ENCODE data around the gene BRPF1.

The BRPF1 gene

GRCh38 chr3:9718118-9718517, 13.4 kb upstream of the BRPF1 start:
- TF ChIP-seq EP300 (IDR thresholded peaks at IDR 0.05; ENCODE audit: borderline replicate concordance) = no peak
- no peak for TF ChIP-seq USF1 (IDR thresholded peaks at IDR 0.05)
- no peak for TF ChIP-seq TEAD4 (IDR thresholded peaks at IDR 0.05)
- no peak for TF ChIP-seq CEBPB (IDR thresholded peaks at IDR 0.05)

- TF ChIP-seq YY1 (IDR thresholded peaks at IDR 0.05; ENCODE audit: low read depth) = no peak
- TF ChIP-seq MAX (IDR thresholded peaks at IDR 0.05) = no peak
- no peak for TF ChIP-seq CREB1 (IDR thresholded peaks at IDR 0.05; ENCODE audit: low read depth)
- TF ChIP-seq NFIC (IDR thresholded peaks at IDR 0.05) = no peak
- TF ChIP-seq USF1 (IDR thresholded peaks at IDR 0.05) = no peak
- no peak for TF ChIP-seq CEBPB (IDR thresholded peaks at IDR 0.05)
- TF ChIP-seq TAF1 (IDR thresholded peaks at IDR 0.05; ENCODE audit: low read depth) = no peak
- no peak for TF ChIP-seq EGR1 (IDR thresholded peaks at IDR 0.05)
- no peak for TF ChIP-seq TCF12 (IDR thresholded peaks at IDR 0.05; ENCODE audit: low read depth)
- no peak for TF ChIP-seq FOXM1 (IDR thresholded peaks at IDR 0.05; ENCODE audit: borderline replicate concordance, low read depth)
- no peak for TF ChIP-seq TEAD4 (IDR thresholded peaks at IDR 0.05)
These were observed 10.4 kb upstream of the BRPF1 start for GRCh38 chr3:9721015-9721699.

- no peak for TF ChIP-seq TCF12 (IDR thresholded peaks at IDR 0.05; ENCODE audit: low read depth)
- no peak for TF ChIP-seq EP300 (IDR thresholded peaks at IDR 0.05; ENCODE audit: borderline replicate concordance)
- no peak for TF ChIP-seq ZBTB7A (IDR thresholded peaks at IDR 0.05; ENCODE audit: low read depth)
- TF ChIP-seq USF1 (IDR thresholded peaks at IDR 0.05) = no peak
- no peak for TF ChIP-seq TAF1 (IDR thresholded peaks at IDR 0.05; ENCODE audit: low read depth)
- no peak for TF ChIP-seq YY1 (IDR thresholded peaks at IDR 0.05; ENCODE audit: low read depth)
- no peak for TF ChIP-seq TEAD4 (IDR thresholded peaks at IDR 0.05)
- no peak for TF ChIP-seq CREB1 (IDR thresholded peaks at IDR 0.05; ENCODE audit: low read depth)
- TF ChIP-seq MAX (IDR thresholded peaks at IDR 0.05) = no peak
- TF ChIP-seq FOXM1 (IDR thresholded peaks at IDR 0.05; ENCODE audit: borderline replicate concordance, low read depth) = no peak
- TF ChIP-seq REST (IDR thresholded peaks at IDR 0.05; ENCODE audit: low read depth) = no peak
- TF ChIP-seq RAD21 (IDR thresholded peaks at IDR 0.05; ENCODE audit: low read depth) = no peak
- TF ChIP-seq EGR1 (IDR thresholded peaks at IDR 0.05) = no peak
- no peak for TF ChIP-seq CEBPB (IDR thresholded peaks at IDR 0.05)
- TF ChIP-seq NFIC (IDR thresholded peaks at IDR 0.05) = no peak
These were observed 9.9 kb upstream of the BRPF1 start for GRCh38 chr3:9721700-9722060.

GRCh38 chr3:9725775-9726515, 5.6 kb upstream of the BRPF1 start:
- TF ChIP-seq ZBTB7A (IDR thresholded peaks at IDR 0.05; ENCODE audit: low read depth) = no peak
- no peak for TF ChIP-seq REST (IDR thresholded peaks at IDR 0.05; ENCODE audit: low read depth)
- no peak for TF ChIP-seq TEAD4 (IDR thresholded peaks at IDR 0.05)
- TF ChIP-seq NFIC (IDR thresholded peaks at IDR 0.05) = no peak
- no peak for TF ChIP-seq TCF12 (IDR thresholded peaks at IDR 0.05; ENCODE audit: low read depth)
- TF ChIP-seq EP300 (IDR thresholded peaks at IDR 0.05; ENCODE audit: borderline replicate concordance) = no peak
- no peak for TF ChIP-seq CEBPB (IDR thresholded peaks at IDR 0.05)
- TF ChIP-seq TAF1 (IDR thresholded peaks at IDR 0.05; ENCODE audit: low read depth) = no peak
- no peak for TF ChIP-seq FOXM1 (IDR thresholded peaks at IDR 0.05; ENCODE audit: borderline replicate concordance, low read depth)
- TF ChIP-seq EGR1 (IDR thresholded peaks at IDR 0.05) = no peak

GRCh38 chr3:9727041-9727595, 4.4 kb upstream of the BRPF1 start:
- TF ChIP-seq RAD21 (IDR thresholded peaks at IDR 0.05; ENCODE audit: low read depth) (peak; percentile 41), TCF12 (IDR thresholded peaks at IDR 0.05; ENCODE audit: low read depth) (no peak)

Measured in Ishikawa (cell line).